Glomerular visceral epithelial cell (primary cell): ENCODE data around the gene INTS14.
"Not testable (repeated sequence)": the region's sequence is repeated elsewhere in the genome, so short reads cannot be mapped to it uniquely, and the experiment has no call there.

ENCODE experiments used
- DNase-seq: peaks from one replicate; pipeline ENCODE4 v3.0.0-alpha.2; 2016; ENCODE audit errors: extremely low spot score

The INTS14 gene

DNA sequence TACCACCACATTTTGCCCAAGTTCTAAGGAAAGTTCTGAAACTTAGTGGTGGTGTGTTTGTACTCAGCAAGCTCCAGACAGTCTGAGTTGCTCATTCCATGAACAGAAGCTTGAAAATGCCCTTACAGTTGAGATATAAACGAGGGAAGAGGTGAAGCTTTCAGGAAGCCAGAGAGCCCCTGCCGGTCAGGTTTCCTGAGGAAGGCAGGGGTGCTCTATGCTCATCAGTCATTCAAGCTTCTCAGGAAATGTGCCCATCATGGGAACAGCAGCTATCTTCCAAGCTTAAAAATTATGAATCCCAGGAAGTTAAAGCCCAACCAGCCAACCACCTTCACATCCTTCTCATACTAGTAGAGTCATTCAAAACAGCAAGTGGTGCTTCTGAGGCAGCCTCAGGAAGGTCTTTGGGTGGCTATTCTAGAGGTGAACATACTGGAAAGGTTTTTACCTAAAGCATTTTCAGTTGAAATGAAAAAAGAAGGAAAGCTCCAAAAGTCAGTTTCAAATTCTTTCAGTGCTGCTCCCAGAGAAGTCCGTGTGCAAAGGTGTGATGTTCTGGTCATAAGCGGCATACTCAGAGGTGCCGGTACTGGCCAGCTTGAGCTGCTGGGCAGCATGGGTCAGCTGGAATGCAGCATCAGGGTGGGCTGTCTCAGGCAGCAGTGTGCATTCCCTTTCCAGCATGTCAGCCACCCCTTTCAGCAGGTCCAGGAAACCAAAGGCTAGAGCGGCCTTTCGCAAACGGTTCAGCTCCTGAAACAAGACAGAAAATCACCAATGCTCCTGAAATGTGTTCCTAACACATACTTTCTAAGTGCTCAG, 31.8 kb downstream of the INTS14 start:
- DNase-seq = no peak

DNA sequence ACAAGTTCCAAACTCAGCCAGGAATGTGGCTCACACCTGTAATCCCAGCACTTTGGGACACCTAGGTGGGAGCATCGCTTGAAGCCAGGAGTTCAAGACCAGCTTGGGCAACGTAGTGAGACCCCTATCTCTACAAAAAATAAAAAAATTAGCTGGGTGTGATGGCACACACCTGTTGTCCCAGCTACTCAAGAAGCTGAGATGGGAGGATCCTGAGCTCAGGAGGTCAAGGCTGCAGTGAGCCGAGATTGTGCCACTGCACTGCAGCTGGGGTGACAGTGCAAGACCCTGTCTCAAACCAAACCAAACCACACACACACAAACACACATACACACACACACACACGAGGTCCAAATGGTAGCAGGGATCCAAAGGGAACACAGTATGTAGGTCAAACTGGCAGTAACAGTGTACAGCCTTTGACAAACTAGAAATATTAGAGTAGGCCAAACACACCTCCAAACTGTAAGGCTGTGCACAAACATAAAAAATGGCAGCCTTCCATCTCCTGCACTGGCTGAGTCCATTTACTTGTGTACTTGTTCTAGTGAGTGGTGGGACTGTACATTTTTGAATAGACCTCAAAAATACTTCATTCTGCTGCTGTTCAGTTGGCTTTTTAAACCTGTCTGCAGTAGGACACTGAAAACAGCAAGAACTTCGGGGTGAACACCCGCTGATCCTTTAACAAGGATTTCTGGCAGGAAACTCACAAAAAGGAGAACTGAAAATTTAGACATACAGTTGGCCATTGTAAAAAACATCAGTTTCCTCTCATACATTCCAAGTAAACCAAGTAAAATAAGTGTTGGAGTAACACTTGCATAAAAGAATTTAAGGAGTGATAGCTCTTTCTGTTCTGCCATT, 33.6 kb downstream of the INTS14 start:
- no peak for DNase-seq

DNA sequence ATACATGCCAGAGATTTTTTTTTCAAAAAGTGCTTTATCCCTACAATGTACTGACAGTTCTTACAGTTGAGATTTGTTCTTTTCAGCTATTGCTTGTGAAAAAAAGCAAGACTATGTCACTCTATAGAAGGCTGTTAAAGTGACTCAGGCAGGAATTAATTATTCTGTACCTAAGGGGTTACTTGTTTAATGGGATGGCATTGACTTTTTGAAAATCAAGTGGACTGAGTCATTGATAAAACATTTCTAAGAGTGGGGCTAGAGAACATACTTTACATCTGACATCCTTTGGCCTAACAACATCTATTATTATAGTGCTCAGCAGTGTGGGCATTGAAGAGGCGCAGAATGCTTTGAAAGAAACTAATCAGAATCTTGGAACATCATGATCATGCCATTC, 34.3 kb downstream of the INTS14 start:
- DNase-seq = peak; percentile 48

DNA sequence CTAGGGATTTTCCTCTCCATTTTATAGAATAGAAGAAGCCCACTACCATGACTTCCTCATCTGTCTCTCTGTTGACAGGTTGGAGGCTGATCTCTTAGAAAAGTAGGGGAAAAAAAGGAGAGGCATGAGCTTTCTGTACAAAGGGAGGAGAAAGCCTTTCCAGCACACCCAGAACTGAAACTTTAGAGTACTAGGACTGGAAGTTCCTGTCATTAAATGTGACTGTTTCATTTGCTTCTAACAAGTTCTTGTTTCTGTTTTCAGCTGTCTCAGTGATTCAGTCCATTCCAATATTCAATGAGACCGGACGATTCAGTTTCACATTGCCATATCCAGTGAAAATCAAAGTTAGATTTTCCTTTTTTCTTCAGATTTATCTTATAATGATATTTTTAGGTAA, 39.0 kb downstream of the INTS14 start:
- no peak for DNase-seq

DNA sequence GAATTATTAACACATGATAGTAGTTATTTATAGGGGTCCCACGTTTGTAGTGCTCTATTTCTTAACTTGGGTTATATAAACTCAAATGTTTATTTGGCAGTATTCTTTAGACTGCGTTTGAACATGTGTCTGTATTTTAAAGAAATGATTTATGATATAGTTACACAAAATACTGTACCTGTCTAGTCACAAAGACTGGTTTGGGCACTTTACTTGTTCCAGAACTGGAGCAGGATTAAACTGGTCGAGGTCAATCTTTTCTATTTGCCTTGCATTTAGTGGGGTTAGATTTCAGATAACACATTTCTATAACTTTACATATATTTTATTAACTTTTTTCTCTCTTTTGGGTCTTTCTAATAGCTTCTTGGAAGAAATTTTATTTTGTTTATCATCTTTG, 41.2 kb downstream of the INTS14 start:
- no peak for DNase-seq

DNA sequence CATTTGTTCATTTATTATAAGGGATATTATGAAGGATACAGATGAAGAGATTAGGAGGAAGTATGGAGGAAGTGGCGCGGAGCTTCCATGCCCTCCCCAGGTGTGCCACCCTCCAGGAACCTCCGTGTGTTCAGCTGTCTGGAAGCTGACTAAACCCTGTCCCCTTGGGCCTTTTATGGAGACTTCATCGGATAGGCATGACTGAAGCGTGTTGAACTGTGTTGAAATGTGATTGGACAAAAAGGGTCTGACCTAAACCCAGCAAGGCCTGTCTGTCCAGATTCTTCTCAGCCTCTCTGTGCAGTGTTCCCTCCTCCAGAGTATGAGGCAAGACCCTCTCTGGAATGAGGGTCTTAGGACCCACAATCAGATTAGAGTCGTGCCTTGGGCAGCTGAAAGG, 49.0 kb downstream of the INTS14 start:
- no peak for DNase-seq

DNA sequence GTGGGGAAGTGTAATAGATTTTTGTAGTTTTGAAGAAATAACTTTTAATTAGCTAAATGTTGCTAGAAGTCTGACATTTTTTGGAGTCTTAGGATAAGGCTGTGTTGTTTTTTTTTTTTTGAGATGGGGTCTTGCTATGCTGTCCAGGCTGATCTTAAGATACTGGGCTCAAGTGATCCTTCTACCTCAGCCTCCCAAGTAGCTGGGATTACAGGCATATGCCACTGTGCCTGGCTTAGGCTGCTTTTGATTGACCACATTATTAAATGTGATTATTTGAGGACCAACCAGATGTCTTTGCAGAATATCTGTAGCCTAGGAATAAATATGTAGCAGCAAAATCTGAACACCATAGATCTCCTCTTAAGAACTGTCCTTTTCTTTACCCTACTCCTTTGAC, 51.0 kb downstream of the INTS14 start:
- no peak for DNase-seq

DNA sequence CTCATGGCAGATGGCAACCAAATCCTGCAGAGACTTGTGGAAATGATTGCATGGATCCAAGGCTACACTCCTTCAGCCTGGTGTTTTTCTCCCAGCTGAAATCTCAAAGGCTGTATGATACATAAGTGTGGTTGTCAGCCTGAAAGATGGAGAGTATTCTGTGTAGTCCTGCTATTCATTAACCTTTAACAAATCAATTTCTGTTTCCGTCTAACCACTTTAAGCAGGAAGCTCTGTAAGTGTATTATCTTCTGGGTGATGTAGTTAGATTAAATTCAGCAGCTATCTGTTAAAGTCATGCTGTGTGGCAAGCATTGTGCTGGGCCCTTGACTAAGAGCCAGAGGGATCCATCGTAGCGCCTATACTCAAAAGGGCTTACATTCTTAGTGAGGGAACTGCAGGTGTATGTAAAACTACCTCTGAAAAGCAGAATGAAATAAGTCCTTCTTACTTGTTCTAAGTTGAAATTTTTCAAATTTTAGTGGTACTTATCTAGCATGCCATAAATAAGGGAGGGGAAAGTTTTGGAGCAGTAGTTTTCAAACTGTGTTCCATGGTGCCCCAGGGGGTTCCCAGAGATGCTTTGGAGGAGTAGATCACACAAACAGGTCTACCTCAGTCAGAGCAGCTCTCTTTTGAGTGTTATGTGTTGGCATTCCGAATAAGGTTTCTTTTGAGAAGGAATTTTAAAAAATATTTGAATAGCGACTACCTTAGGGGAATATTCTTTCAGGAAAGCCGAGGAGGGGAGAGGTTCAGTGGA, 51.8 kb downstream of the INTS14 start:
- no peak for DNase-seq

DNA sequence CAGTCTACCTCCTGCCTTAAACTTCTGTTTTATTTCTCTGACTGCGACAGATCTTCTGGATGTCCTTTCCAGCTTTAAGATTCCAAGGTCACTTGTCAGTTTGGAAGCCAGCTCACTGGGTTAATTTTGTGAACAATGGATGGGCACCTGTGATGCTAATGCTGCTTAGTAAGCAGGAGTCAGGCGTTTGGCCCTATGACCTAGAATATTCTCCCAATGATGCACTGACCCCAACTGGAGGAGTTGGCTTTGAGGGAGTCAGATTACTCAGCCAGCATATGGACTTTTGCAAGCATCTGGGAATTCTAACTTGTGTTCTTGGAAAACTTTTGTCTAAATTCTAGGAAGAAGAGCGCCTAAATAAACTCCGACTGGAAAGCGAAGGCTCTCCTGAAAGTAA, 52.6 kb downstream of the INTS14 start:
- DNase-seq = no peak

DNA sequence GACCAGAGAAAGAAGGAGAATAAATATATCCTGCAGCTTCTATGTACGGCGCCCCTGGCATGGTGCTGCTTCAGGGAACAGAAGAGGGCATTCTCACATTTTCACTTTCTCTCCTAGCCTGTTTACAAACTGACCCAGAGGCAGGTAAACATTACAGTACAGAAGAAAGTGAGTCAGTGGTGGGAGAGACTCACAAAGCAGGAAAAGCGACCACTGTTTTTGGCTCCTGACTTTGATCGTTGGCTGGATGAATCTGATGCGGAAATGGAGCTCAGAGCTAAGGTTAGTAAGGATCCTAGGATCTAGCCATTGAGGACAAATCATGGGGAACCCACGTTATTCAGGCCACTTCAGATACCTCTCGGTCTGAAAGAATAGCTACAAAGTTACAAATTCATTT, 54.3 kb downstream of the INTS14 start:
- no peak for DNase-seq

DNA sequence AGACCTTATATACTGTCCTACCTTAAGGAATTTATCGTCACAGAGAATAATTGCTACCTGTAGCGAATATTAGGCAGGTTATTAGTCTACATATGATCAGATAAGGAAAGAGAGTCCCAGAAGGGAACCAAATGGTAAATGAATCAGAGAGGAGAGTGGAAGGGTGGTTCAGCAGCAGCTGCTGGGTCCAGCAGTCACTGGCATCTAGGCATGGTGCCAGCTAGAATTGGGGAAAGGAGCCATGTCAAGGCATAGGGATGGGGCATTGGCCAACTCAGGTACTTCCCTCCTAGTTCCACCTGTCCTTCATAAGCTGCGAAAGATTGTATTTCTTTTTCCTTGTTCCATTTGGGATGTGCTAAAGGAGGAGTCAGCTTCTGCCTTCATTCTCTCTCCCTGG, 57.2 kb downstream of the INTS14 start:
- DNase-seq = no peak

DNA sequence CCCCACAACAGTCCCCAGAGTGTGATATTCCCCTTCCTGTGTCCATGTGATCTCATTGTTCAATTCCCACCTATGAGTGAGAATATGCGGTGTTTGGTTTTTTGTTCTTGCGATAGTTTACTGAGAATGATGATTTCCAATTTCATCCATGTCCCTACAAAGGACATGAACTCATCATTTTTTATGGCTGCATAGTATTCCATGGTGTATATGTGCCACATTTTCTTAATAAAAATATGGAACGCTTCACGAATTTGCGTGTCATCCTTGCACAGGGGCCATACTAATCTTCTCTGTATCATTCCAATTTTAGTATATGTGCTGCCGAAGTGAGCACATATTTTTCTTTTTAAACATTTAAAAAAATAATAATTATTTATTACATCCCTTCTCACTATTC, 58.1 kb downstream of the INTS14 start:
- DNase-seq = not testable (repeated sequence)

DNA sequence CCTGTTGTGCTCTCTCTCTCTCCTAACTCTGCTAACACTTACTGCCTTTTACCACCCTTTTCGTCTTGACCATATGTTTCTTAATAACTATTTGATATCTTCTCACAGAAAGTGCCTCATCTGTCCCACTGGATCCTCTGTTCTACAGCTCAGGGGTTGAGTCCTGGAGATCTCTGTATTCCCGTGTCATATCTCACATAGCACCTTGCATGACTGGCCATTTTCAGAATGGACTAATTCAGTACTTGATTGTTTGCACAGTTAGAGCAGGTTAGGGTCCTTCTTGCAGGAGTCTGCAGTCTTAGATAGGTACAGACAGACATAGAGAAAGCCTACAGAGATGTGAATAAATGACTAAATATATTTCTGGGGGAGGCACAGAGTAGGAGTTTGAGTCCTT, 59.7 kb downstream of the INTS14 start:
- DNase-seq = no peak

DNA sequence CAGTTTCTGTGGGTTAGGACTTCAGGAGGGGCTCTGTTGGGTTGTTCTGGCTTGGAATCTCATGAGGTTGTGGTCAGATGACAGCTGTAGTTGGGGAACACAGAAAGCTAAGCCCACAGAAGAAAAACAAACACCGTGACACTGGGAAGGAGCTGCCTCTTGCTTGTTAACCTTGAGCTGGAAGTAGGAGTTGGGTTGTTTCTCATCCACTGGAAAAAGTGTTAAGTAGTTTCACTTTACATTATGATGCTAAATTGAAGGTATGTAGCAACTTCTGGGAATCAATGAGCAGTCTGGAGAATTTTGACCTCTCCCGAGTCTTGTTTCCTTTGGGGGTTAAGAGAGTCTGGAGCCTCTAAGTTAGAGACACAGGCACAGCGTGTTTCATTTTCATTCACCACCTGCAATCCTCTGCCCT, 60.2 kb downstream of the INTS14 start:
- peak; percentile 36 for DNase-seq

DNA sequence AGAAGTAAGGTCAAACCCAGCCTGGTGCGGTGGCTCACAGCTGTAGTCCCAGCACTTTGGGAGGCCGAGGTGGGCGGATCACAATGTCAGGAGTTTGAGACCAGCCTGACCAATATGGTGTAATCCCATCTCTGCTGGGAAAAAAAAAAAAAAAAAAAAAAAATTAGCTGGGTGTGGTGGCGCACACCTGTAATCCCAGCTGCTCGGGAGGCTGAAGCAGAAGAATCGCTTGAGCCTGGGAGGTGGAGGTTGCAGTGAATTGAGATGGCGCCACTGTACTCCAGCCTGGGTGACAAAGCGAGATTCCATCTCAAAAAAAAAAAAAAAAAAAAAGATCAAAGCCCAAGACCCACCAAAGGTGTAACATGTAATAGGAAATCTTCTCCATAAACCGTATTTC, 61.6 kb downstream of the INTS14 start:
- not testable (repeated sequence) for DNase-seq

DNA sequence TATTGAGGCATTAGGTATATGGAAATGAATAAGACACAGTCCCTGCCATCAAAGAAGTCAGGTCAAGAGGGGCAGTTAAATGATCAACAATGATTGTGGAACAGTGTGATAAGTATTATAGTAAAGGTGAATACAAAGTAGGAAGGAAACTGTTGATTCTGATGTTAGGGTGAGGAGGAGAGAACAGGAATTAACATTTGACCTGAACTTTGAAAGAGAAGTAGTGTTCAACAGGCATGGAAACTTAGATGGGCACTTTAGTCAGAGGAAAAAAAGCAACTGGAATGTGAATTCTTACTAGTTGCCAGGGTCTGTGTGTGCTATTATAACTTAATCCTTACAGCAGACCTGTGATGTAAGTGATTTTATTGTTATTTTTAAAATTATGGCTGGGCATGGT, 63.1 kb downstream of the INTS14 start:
- no peak for DNase-seq

DNA sequence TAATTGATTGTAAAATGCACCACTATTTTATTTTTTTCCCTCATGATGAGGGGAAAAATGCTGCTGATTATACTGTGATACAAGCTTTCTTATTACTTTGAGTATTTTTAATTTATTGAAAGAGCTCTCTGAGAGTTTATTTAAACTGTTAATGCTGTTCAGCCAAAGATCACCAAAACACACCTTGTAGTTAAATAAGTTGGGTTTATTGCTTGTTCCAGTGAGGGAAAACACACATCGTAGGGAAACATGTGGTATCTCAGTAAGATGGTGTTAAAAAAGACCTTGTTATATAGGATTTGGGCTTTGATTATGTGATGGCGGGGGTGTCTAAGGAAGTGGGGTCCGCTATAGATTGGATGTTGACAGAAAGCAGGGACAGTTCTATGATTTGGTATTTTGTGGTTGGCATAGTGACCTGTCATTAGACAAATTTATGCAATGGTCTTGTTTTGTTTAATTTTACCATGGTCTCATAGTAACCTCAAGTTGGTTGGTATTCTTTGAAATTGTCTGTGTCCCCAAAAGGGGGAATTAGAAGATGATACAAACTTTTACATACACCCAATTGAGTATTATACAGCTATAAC, 69.6 kb downstream of the INTS14 start:
- DNase-seq = no peak

DNA sequence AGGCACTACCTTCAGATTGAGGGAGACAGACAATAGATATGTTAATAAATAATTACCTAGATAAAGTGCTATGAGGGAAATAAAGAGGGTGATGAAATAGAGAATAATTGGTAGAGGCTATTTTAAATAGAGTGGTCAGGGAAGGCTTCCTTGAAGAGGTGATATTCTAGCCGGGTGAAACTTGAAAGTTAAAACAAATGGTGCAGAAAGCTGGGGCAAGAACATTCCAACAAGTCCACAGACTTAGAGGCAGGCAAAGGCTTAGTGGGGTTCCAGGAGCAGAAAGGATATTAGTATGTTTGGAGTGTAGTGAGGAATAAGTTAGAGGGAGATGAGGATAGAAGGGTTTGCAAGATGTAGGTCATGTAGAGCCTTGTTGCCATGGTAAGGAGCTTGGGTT, 70.6 kb downstream of the INTS14 start:
- DNase-seq = no peak

DNA sequence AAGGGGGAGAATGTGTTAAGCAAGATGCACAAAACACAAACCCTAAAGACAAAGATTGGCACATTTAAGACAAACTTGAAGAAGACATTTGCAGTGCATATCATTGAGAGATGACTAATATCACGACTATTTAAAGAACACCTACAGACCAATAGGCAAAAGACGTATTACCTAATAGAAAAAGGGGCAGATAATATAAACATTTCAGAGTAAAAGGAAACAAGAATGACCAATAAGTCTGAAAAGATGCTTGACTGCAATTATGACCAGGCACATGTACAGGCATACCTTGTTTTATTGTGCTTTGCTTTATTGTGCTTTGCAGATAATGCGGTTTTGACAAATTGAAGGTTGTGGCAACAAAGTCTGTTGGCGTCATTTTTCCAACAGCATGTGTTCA, 75.7 kb downstream of the INTS14 start:
- no peak for DNase-seq

DNA sequence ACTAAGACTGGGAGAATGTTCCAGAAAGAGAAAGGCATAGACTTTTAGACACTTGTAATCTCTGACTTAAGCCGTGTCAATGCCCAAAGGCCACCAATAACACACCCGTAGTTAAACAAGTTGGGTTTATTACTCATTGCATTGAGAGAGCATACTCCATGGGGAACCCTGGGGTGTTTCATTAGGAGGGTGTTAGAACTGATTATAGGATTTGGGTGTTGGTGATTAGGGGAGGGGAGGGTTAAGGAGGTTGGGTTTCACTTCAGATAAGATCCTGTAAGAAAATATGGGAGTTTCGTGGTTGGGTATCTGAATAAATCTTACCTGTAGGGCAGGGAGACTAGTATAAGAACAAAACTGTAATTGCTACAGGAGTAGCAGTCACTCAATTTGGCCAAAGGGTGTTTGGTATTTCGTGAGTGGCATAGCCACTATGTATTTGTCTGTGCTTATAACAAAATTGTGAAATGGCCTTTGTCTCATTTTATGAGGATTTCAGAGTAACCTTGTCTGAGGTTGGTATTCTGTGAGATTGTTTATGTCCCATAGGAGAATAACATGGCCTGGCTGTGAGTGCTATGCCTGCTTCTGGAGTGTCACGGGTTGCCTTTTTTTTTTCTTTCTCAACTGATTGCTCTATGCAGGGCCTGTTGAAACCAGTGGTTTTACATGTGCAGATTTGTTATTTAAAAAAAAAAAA, 77.7 kb downstream of the INTS14 start:
- no peak for DNase-seq

DNA sequence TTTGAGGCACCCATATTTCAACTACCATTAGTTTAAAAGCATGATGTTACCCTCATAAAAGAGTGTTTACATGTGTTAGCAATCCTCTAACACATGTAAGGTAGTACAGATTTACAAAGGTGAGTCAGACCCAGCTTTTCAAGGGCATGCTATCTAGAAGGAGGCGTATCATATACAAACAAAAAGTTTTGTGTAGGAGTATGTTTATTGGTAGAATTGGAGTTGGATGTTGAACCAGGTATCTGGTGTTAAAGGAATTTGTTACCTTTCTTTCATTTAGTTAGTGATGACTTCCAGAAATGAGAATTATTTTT, 78.2 kb downstream of the INTS14 start:
- DNase-seq = no peak
